Renal cortical epithelial cell (primary cell): ENCODE results near the gene ANO9. TPM values are rescaled to one million over a fixed set of nuclear protein-coding genes. Genes with fewer than 3 reads are reported as not detected.
"Not testable (repeated sequence)": the region's sequence is repeated elsewhere in the genome, so short reads cannot be mapped to it uniquely, and the experiment has no call there.

ENCODE experiments used
- DNase-seq: peaks from one replicate; pipeline ENCODE4 v3.0.0-alpha.2; 2011; ENCODE audit warnings: low read depth
- total RNA-seq: library from RNA; depleted of rRNA; stranded (reverse); fragments of >200 nt; gene quantifications from 2 replicates; pipeline ENCODE4 v1.2.3, GENCODE V29; 2014

ANO9 gene
- total RNA-seq, 1 donor from 2014 or later: 10.8 TPM

GRCh38 chr11:434496-434895 lies 7.3 kb downstream of the ANO9 start:
- no peak for DNase-seq

- DNase-seq: no peak
Observed at GRCh38 chr11:433641-434040, 8.2 kb downstream of the ANO9 start.

- no peak for DNase-seq
Observed at GRCh38 chr11:433111-433510, 8.7 kb downstream of the ANO9 start.

GRCh38 chr11:432501-433100 lies 9.2 kb downstream of the ANO9 start:
- DNase-seq: no peak

GRCh38 chr11:431921-432320 lies 9.9 kb downstream of the ANO9 start:
- DNase-seq: no peak

GRCh38 chr11:429931-430456 lies 11.8 kb downstream of the ANO9 start:
- DNase-seq: no peak

- DNase-seq: no peak
Observed at GRCh38 chr11:429391-429790, 12.4 kb downstream of the ANO9 start.

GRCh38 chr11:428295-428694 lies 13.5 kb downstream of the ANO9 start:
- DNase-seq: no peak

- DNase-seq: no peak
Observed at GRCh38 chr11:426851-427250, 15.0 kb downstream of the ANO9 start.

GRCh38 chr11:425301-425700 lies 16.5 kb downstream of the ANO9 start:
- DNase-seq: no peak

- not testable (repeated sequence) for DNase-seq
Observed at GRCh38 chr11:424766-425165, 17.0 kb downstream of the ANO9 start.

- DNase-seq: no peak
Observed at GRCh38 chr11:424232-424631, 17.6 kb downstream of the ANO9 start.

- DNase-seq: no peak
Observed at GRCh38 chr11:422249-422656, 19.6 kb downstream of the ANO9 start.

- DNase-seq: no peak
Observed at GRCh38 chr11:420911-421321, 20.9 kb downstream of the ANO9 start.

- DNase-seq: no peak
Observed at GRCh38 chr11:420054-420910, 21.5 kb downstream of the ANO9 start.

GRCh38 chr11:419248-420005 lies 22.4 kb downstream of the ANO9 start:
- no peak for DNase-seq

GRCh38 chr11:418343-419247 lies 23.2 kb downstream of the ANO9 start:
- DNase-seq: no peak

GRCh38 chr11:417652-418342 lies 24.0 kb downstream of the ANO9 start:
- DNase-seq: no peak

- DNase-seq: no peak
Observed at GRCh38 chr11:416757-417621, 24.8 kb downstream of the ANO9 start.
